HepG2 (cell line): ENCODE results near the gene VEGFA.

Source experiments
- ELK4 ChIP-seq: sonication (generic); formaldehyde crosslinking; IDR thresholded peaks from 2 replicates; pipeline ENCODE4 v1.9.0; 2021; ENCODE audit warnings: missing genetic modification reagents, borderline replicate concordance
- EZH2 ChIP-seq: conservative IDR thresholded peaks from 2 replicates; pipeline ENCODE4 v1.6.1; 2012; ENCODE audit warnings: mild to moderate bottlenecking, low read depth, low read length, moderate library complexity
- FOXJ3 ChIP-seq: sonication (generic); formaldehyde crosslinking; IDR thresholded peaks from 2 replicates; pipeline ENCODE4 v1.4.0; 2020; ENCODE audit warnings: missing genetic modification reagents, mild to moderate bottlenecking, borderline replicate concordance
- GLI4 ChIP-seq: sonication (generic); formaldehyde crosslinking; IDR thresholded peaks from 2 replicates; pipeline ENCODE4 v1.5.1; 2020; ENCODE audit warnings: missing genetic modification reagents, mild to moderate bottlenecking, moderate library complexity, borderline replicate concordance
- MYC ChIP-seq: sonication (generic); formaldehyde crosslinking; IDR thresholded peaks from 2 replicates; pipeline ENCODE4 v1.9.0; 2021; ENCODE audit warnings: missing genetic modification reagents, borderline replicate concordance
- SIN3A ChIP-seq: IDR thresholded peaks from 2 replicates; pipeline ENCODE4 v1.6.1; 2011; ENCODE audit warnings: low read depth, mild to moderate bottlenecking, control low read depth, low read length, borderline replicate concordance
- TCF12 ChIP-seq, 2 experiments: fragments of 450-650 bp in 1 of 2; sonication (generic) in 1 of 2; formaldehyde crosslinking in 1 of 2; IDR thresholded peaks; 2 replicates each; pipeline versions ENCODE4 v1.6.1 to v1.8.0; 2017 to 2022; ENCODE audit warnings: antibody characterized with exemption in 1 of 2, mild to moderate bottlenecking in 1 of 2, missing genetic modification reagents in 1 of 2, moderate library complexity in 1 of 2
- ZFX ChIP-seq: sonication (generic); formaldehyde crosslinking; IDR thresholded peaks from 2 replicates; pipeline ENCODE4 v1.4.0; 2020; ENCODE audit warnings: mild to moderate bottlenecking, low read depth, missing genetic modification reagents, moderate library complexity
- ZNF260 ChIP-seq: sonication (generic); formaldehyde crosslinking; IDR thresholded peaks from 2 replicates; pipeline ENCODE4 v1.4.0; 2020; ENCODE audit warnings: missing genetic modification reagents, low read depth, mild to moderate bottlenecking, borderline replicate concordance
- ZNF513 ChIP-seq: sonication (generic); formaldehyde crosslinking; conservative IDR thresholded peaks from 2 replicates; pipeline ENCODE4 v1.5.0; 2020; ENCODE audit warnings: missing genetic modification reagents

- TF ChIP-seq ZNF260 (no peak), ZFX (peak; percentile 61), SIN3A (peak; percentile 26; the same call in 1 of the 2 replicates), GLI4 (CRISPR knock-in tag) (no peak), MYC (CRISPR knock-in tag) (no peak; the same call in 1 of the 2 replicates), TCF12 (IDR thresholded peaks at IDR 0.05) (no peak), TCF12 (CRISPR knock-in tag; IDR thresholded peaks at IDR 0.05) (no peak), ELK4 (CRISPR knock-in tag) (no peak), FOXJ3 (no peak), ZNF513 (no peak), EZH2 (no peak)
Observed at GRCh38 chr6:43772681-43773049, 2.7 kb downstream of the VEGFA start.
